ENCODE results near the gene WWP2.

- TF ChIP-seq EZH2phosphoT487 (IDR thresholded peaks at IDR 0.05; ENCODE audit: insufficient read depth, low read depth) (no peak), EZH2 (IDR thresholded peaks at IDR 0.05; ENCODE audit: insufficient read depth, poor library complexity, severe bottlenecking) (no peak)
Observed at GRCh38 chr16:69845181-69845580, 83.0 kb downstream of the WWP2 start.
